GM19240 (cell line): ENCODE measurements around the gene BOD1L1.
A peak's percentile ranks its signal among the peaks of the same experiment; 100 is the strongest.

Source experiments
- DNase-seq: peaks from one replicate; pipeline ENCODE4 v3.0.0; 2011; ENCODE audit warnings: low spot score; ENCODE audit not compliant: insufficient read length

The BOD1L1 gene

GRCh38 chr4:13627606-13628311 lies at the start of gene BOD1L1:
TSS of gene BOD1L1 (minus strand) at chr4:13627725. CDS start at chr4:13627587, 138 bp downstream.
- DNase-seq: peak; percentile 76

- no peak for DNase-seq
Measured at GRCh38 chr4:13674971-13675370, 47.4 kb upstream of the BOD1L1 start.

GRCh38 chr4:13673167-13673566 lies 45.6 kb upstream of the BOD1L1 start:
- no peak for DNase-seq

GRCh38 chr4:13670456-13671160 lies 43.1 kb upstream of the BOD1L1 start:
- no peak for DNase-seq

GRCh38 chr4:13665701-13666660 lies 38.5 kb upstream of the BOD1L1 start:
- DNase-seq: no peak

GRCh38 chr4:13659341-13660070 lies 32.0 kb upstream of the BOD1L1 start:
- no peak for DNase-seq

- DNase-seq: peak; percentile 25
Measured at GRCh38 chr4:13656569-13657405, 29.3 kb upstream of the BOD1L1 start.

- peak; percentile 56 for DNase-seq
Measured at GRCh38 chr4:13654162-13654797, 26.8 kb upstream of the BOD1L1 start.

GRCh38 chr4:13653766-13654161 lies 26.2 kb upstream of the BOD1L1 start:
- DNase-seq: no peak

GRCh38 chr4:13647031-13647430 lies 19.5 kb upstream of the BOD1L1 start:
- DNase-seq: no peak

- no peak for DNase-seq
Measured at GRCh38 chr4:13645075-13645474, 17.6 kb upstream of the BOD1L1 start.

GRCh38 chr4:13642170-13642950 lies 14.8 kb upstream of the BOD1L1 start:
- no peak for DNase-seq

GRCh38 chr4:13641084-13641483 lies 13.6 kb upstream of the BOD1L1 start:
- DNase-seq: no peak

- no peak for DNase-seq
Measured at GRCh38 chr4:13640149-13640940, 12.8 kb upstream of the BOD1L1 start.

GRCh38 chr4:13635286-13635799 lies 7.8 kb upstream of the BOD1L1 start:
- DNase-seq: no peak

- no peak for DNase-seq
Measured at GRCh38 chr4:13633671-13634070, 6.1 kb upstream of the BOD1L1 start.

GRCh38 chr4:13627178-13627605 lies 333 bp downstream of the BOD1L1 start:
- DNase-seq: no peak
